Astrocyte of the spinal cord (primary cell): ENCODE data around the gene HAUS3.
"Not testable (repeated sequence)": the region's sequence is repeated elsewhere in the genome, so short reads cannot be mapped to it uniquely, and the experiment has no call there.

ENCODE experiments used
- DNase-seq: peaks from one replicate; pipeline ENCODE4 v3.0.0; 2011; ENCODE audit warnings: low read depth, low spot score
- H3K4me3 ChIP-seq: 2 replicates; pipeline ENCODE4 v1.5.1; 2011; ENCODE audit warnings: low read depth, mild to moderate bottlenecking, low read length, moderate library complexity
- CTCF ChIP-seq: IDR thresholded peaks from 2 replicates; pipeline ENCODE4 v1.5.1; 2012; ENCODE audit warnings: low read depth, mild to moderate bottlenecking, low read length, inconsistent platforms
- in situ Hi-C: cut with HindIII; loops from 2 replicates; pipeline ENCODE4 v1.10.0; 2017; ENCODE audit warnings: low sequenced_read_pairs

HAUS3 gene

GRCh38 chr4:2236944-2237666 lies 4.8 kb downstream of the HAUS3 start:
- TF ChIP-seq CTCF, result no peak
- H3K4me3 ChIP-seq, result no peak overlapping the region
- no peak for DNase-seq
- in situ Hi-C loops, result no loop called here

GRCh38 chr4:2231082-2231481 lies 10.8 kb downstream of the HAUS3 start:
- in situ Hi-C loops, result no loop called here
- no peak for DNase-seq
- TF ChIP-seq CTCF, result no peak
- no peak overlapping the region for H3K4me3 ChIP-seq

GRCh38 chr4:2226261-2226660 lies 15.7 kb downstream of the HAUS3 start:
- no peak overlapping the region for H3K4me3 ChIP-seq
- in situ Hi-C loops, result no loop called here
- TF ChIP-seq CTCF, result no peak
- DNase-seq, result no peak

GRCh38 chr4:2222838-2223237 lies 19.1 kb downstream of the HAUS3 start:
- in situ Hi-C loops, result no loop called here
- DNase-seq, result no peak
- no peak overlapping the region for H3K4me3 ChIP-seq
- no peak for TF ChIP-seq CTCF

- in situ Hi-C loops, H3K4me3 ChIP-seq, DNase-seq: not testable (repeated sequence)
These were observed 20.5 kb downstream of the HAUS3 start for GRCh38 chr4:2221378-2221777.

GRCh38 chr4:2220016-2220630 lies 21.8 kb downstream of the HAUS3 start:
- H3K4me3 ChIP-seq, result no peak overlapping the region
- peak; percentile 67 for DNase-seq
- TF ChIP-seq CTCF, result peak; percentile 95
- in situ Hi-C loops, result no loop called here

GRCh38 chr4:2219233-2219760 lies 22.6 kb downstream of the HAUS3 start:
- TF ChIP-seq CTCF, result no peak
- in situ Hi-C loops, result no loop called here
- no peak for DNase-seq
- H3K4me3 ChIP-seq, result no peak overlapping the region
